MM.1S (cell line): Measurements from ENCODE around the gene USP10.

Experiments used
- DNase-seq: peaks from one replicate; pipeline ENCODE4 v3.0.0-alpha.2; 2015
- H2AFZ ChIP-seq: fragments of 300-600 bp; sonication (generic); 2 replicates; pipeline ENCODE4 v1.6.0; 2016; ENCODE audit warnings: antibody characterized with exemption, low read length
- H3F3A ChIP-seq: fragments of 300-600 bp; sonication (generic); 2 replicates; pipeline ENCODE4 v1.6.1; 2016; ENCODE audit warnings: mild to moderate bottlenecking, antibody characterized with exemption, low read length, moderate library complexity, mixed read lengths; ENCODE audit not compliant: insufficient read depth
- H3K27ac ChIP-seq: fragments of 300-600 bp; sonication (generic); 2 replicates; pipeline ENCODE4 v1.5.1; 2016; ENCODE audit warnings: mild to moderate bottlenecking, low read length
- H3K27me3 ChIP-seq: fragments of 300-600 bp; sonication (generic); replicated peaks from 2 replicates; pipeline ENCODE4 v1.6.0; 2016; ENCODE audit warnings: low read length; ENCODE audit not compliant: insufficient read depth
- H3K36me3 ChIP-seq: fragments of 300-600 bp; sonication (generic); replicated peaks from 2 replicates; pipeline ENCODE4 v1.6.1; 2016; ENCODE audit warnings: mild to moderate bottlenecking, low read length, mixed read lengths; ENCODE audit not compliant: insufficient read depth
- H3K4me1 ChIP-seq: fragments of 300-600 bp; sonication (generic); 2 replicates; pipeline ENCODE4 v1.6.1; 2016; ENCODE audit warnings: low read length, mixed read lengths
- H3K4me2 ChIP-seq: fragments of 300-600 bp; sonication (generic); 2 replicates; pipeline ENCODE4 v1.6.0; 2016; ENCODE audit warnings: low read depth, low read length
- H3K4me3 ChIP-seq: fragments of 300-600 bp; sonication (generic); 2 replicates; pipeline ENCODE4 v1.5.1; 2016; ENCODE audit warnings: low read length, mixed read lengths
- H3K79me2 ChIP-seq: fragments of 300-600 bp; sonication (generic); 2 replicates; pipeline ENCODE4 v1.6.1; 2016; ENCODE audit warnings: mixed run types, low read length, mixed read lengths
- H3K9ac ChIP-seq: fragments of 300-600 bp; sonication (generic); 2 replicates; pipeline ENCODE4 v1.6.1; 2016; ENCODE audit warnings: low read length, mixed read lengths
- H3K9me2 ChIP-seq: fragments of 300-600 bp; sonication (generic); replicated peaks from 2 replicates; pipeline ENCODE4 v1.6.1; 2016; ENCODE audit warnings: mild to moderate bottlenecking, low read length, mixed read lengths; ENCODE audit not compliant: insufficient read depth
- H3K9me3 ChIP-seq: fragments of 300-600 bp; sonication (generic); replicated peaks from 2 replicates; pipeline ENCODE4 v1.6.1; 2016; ENCODE audit warnings: mild to moderate bottlenecking, low read length, mixed read lengths; ENCODE audit not compliant: insufficient read depth
- H4K20me1 ChIP-seq: fragments of 300-600 bp; sonication (generic); 2 replicates; pipeline ENCODE4 v1.6.1; 2016; ENCODE audit warnings: mild to moderate bottlenecking, low read length, moderate library complexity, mixed read lengths; ENCODE audit not compliant: insufficient read depth
- CTCF ChIP-seq: fragments of 300-600 bp; sonication (generic); IDR thresholded peaks from 2 replicates; pipeline ENCODE4 v1.5.1; 2016; ENCODE audit warnings: antibody characterized with exemption, low read length, mixed read lengths
- EZH2 ChIP-seq: fragments of 300-600 bp; sonication (generic); optimal IDR thresholded peaks from 2 replicates; pipeline ENCODE3; 2017; ENCODE audit warnings: low read depth, mild to moderate bottlenecking, antibody characterized with exemption, low read length, mixed read lengths
- EZH2phosphoT487 ChIP-seq: fragments of 300-600 bp; sonication (generic); IDR thresholded peaks from 2 replicates; pipeline ENCODE4 v1.6.1; 2018; ENCODE audit warnings: antibody characterized with exemption, low read length

USP10 gene

DNA sequence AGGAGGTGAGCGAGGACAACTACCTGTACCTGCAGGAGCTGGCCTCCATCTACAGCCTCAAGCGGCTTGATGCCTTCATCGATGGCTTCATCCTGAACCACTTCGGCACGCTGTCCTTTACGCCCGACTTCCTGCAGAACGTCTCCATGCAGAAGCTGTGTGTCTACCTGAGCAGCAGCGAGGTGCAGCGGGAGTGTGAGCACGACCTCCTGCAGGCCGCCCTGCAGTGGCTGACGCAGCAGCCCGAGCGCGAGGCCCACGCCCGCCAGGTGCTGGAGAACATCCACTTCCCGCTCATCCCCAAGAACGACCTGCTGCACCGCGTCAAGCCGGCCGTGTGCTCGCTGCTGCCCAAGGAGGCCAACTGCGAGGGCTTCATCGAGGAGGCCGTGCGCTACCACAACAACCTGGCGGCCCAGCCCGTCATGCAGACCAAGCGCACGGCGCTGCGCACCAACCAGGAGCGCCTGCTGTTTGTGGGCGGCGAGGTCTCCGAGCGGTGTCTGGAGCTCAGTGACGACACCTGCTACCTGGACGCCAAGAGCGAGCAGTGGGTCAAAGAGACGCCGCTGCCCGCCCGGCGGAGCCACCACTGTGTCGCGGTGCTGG, 42.5 kb upstream of the USP10 start:
- H3K4me1 ChIP-seq = no peaks in the 10 kb centered on the region
- no peaks in the 10 kb centered on the region for H3K9me3 ChIP-seq
- no peaks in the 10 kb centered on the region; the same call in 1 of the 2 replicates for H3K79me2 ChIP-seq
- no peaks in the 10 kb centered on the region for H3K36me3 ChIP-seq
- H4K20me1 ChIP-seq = no peaks in the 10 kb centered on the region
- no peak overlapping the region for H2AFZ ChIP-seq
- H3K27me3 ChIP-seq = no peaks in the 10 kb centered on the region
- H3K27ac ChIP-seq = no peak overlapping the region
- H3K9ac ChIP-seq = no peak overlapping the region
- no peak overlapping the region for H3K4me3 ChIP-seq
- H3F3A ChIP-seq = no peaks in the 10 kb centered on the region
- no peak for DNase-seq
- no peak overlapping the region for H3K4me2 ChIP-seq
- H3K9me2 ChIP-seq = no peaks in the 10 kb centered on the region
- no peak for TF ChIP-seq EZH2
- no peak for TF ChIP-seq CTCF
- TF ChIP-seq EZH2phosphoT487 = no peak

DNA sequence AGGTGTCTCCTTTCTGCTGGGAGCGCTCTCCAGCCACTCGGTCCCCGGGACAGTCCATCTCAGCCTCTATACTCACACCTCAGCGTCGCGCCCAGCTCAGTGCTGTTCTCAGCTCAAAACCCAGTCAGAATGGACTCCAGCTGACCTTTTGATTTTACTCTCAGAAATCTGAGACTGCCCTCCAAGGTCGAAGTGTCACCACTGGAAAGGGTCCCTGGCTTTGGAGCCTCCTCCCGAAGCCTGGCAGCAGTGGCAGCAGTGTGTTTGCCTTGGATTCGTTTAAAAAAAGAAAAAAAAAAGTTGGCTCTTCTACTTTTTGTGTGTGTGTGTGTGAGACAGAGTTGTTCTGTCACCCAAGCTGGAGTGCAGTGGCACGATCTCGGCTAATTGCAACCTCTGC, 41.1 kb upstream of the USP10 start:
- no peak overlapping the region for H3K27ac ChIP-seq
- TF ChIP-seq CTCF (no peak), EZH2 (no peak), EZH2phosphoT487 (no peak)

GRCh38 chr16:84659656-84660300, 40.0 kb upstream of the USP10 start:
- no peak overlapping the region for H2AFZ ChIP-seq
- H3K9me2 ChIP-seq = no peaks in the 10 kb centered on the region
- H3K27ac ChIP-seq = no peak overlapping the region
- H3K36me3 ChIP-seq = no peaks in the 10 kb centered on the region
- TF ChIP-seq EZH2 = no peak
- no peak for TF ChIP-seq CTCF
- TF ChIP-seq EZH2phosphoT487 = no peak
- H3K79me2 ChIP-seq = no peaks in the 10 kb centered on the region
- H3K9ac ChIP-seq = no peak overlapping the region
- H3F3A ChIP-seq = no peaks in the 10 kb centered on the region
- no peak for DNase-seq
- no peaks in the 10 kb centered on the region for H3K27me3 ChIP-seq
- H3K4me2 ChIP-seq = no peak overlapping the region
- H4K20me1 ChIP-seq = no peaks in the 10 kb centered on the region
- H3K9me3 ChIP-seq = no peaks in the 10 kb centered on the region
- H3K4me1 ChIP-seq = peaks cover 12% of the 10 kb centered on the region; the same call in 1 of the 2 replicates
- no peak overlapping the region for H3K4me3 ChIP-seq

More for the DNA sequence above, 41.1 kb upstream of the USP10 start:
- Histone ChIP-seq H3F3A (no peaks in the 10 kb centered on the region), H4K20me1 (no peaks in the 10 kb centered on the region), H3K4me2 (no peak overlapping the region), H3K9me3 (no peaks in the 10 kb centered on the region), H3K9ac (no peak overlapping the region), H3K4me1 (peaks cover 4% of the 10 kb centered on the region; the same call in 1 of the 2 replicates), H2AFZ (no peak overlapping the region), H3K27me3 (no peaks in the 10 kb centered on the region), H3K9me2 (no peaks in the 10 kb centered on the region), H3K4me3 (no peak overlapping the region), H3K36me3 (no peaks in the 10 kb centered on the region), H3K79me2 (no peaks in the 10 kb centered on the region; the same call in 1 of the 2 replicates)
- no peak for DNase-seq
